HG03520 (cell line): ENCODE measurements around the gene VCY1B.
"Not testable (repeated sequence)": the region's sequence is repeated elsewhere in the genome, so short reads cannot be mapped to it uniquely, and the experiment has no call there.

Experiments
- ATAC-seq: cut with Tn5 transposase; IDR thresholded peaks from one replicate; pipeline ENCODE4 v1.9.1; 2021; ENCODE audit warnings: mild to moderate bottlenecking, moderate library complexity; ENCODE audit not compliant: unreplicated experiment

VCY1B gene

GRCh38 chrY:14055927-14056326 lies at the start of gene VCY1B:
TSS of gene VCY1B (plus strand) at chrY:14056227. CDS start at chrY:14056290, 63 bp downstream.
- not testable (repeated sequence) for ATAC-seq

- not testable (repeated sequence) for ATAC-seq
Measured at GRCh38 chrY:14011916-14012315, 44.1 kb upstream of the VCY1B start.

- ATAC-seq = not testable (repeated sequence)
Measured at GRCh38 chrY:14030395-14030794, 25.6 kb upstream of the VCY1B start.

- ATAC-seq = no peak
Measured at GRCh38 chrY:14085877-14086276, 29.9 kb downstream of the VCY1B start.
